Vagina (tissue), 2 donors: Measurements from ENCODE around the gene DDX50.

Source experiments
- CTCF ChIP-seq, 3 experiments: fragments of 450-650 bp in 2 of 3; fragments of 200-600 bp in 1 of 3; sonication (generic) in 1 of 3; IDR thresholded peaks; one replicate each; pipeline ENCODE4 v1.5.1; 2017 to 2019; ENCODE audit warnings: antibody characterized with exemption in 3 of 3, mild to moderate bottlenecking in 2 of 3, moderate library complexity in 2 of 3
- POLR2A ChIP-seq, 2 donors: fragments of 450-650 bp; IDR thresholded peaks; one replicate each; pipeline ENCODE4 v1.6.1; 2017; ENCODE audit warnings: antibody characterized with exemption in 2 of 2, mild to moderate bottlenecking in 2 of 2, moderate library complexity in 2 of 2
- POLR2AphosphoS5 ChIP-seq, 2 donors: sonication (generic); formaldehyde crosslinking; IDR thresholded peaks; one replicate each; pipeline ENCODE4 v1.9.0; 2017; ENCODE audit warnings: antibody characterized with exemption in 2 of 2, mild to moderate bottlenecking in 2 of 2, low read depth in 1 of 2; ENCODE audit not compliant: insufficient read depth in 1 of 2

DNA sequence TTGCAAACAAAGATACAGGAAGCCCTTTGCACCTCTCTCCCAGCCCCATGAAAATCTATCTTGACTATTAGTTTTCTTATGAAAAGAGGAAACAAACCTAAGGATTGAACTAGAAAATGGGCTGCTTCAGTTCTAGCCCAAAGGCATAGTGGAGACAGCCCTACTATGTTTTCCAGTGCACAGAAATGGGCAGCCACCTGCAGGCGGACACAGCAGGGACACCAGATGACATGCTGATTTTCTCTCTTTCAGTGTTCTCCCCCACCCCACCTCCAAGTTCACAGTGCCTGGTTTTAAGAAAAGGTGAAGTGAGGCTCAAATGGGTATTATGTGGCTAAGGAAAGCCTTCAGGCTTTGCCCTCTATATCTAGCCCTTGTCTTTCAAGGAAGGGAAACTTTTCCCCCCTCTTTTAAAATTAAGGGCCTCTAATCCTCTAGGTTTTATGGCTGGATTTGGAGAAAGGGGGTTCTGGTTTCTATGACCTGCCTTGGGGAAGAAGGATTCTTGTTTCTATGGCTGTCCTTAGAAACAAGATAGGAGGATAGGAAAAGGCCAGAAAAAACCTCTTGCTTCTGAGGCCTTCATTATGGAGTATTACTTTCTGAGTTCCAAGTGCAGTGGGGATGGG is 23.5 kb upstream of the DDX50 start:
- no peak for TF ChIP-seq CTCF (IDR thresholded peaks at IDR 0.05)
- no peak for TF ChIP-seq POLR2A (IDR thresholded peaks at IDR 0.05)
- no peak for TF ChIP-seq POLR2AphosphoS5 (IDR thresholded peaks at IDR 0.05; ENCODE audit: insufficient read depth in 1 of 2, low read depth in 1 of 2)
